CD4-positive, alpha-beta T cell (primary cell): ENCODE results near the gene MLEC. TPM values are rescaled to one million over a fixed set of nuclear protein-coding genes. Genes with fewer than 3 reads are reported as not detected.

Experiments
- ATAC-seq: fragments of 200-7000 bp; cut with Tn5 transposase; one replicate; pipeline ENCODE4 v1.10.0; 2022; ENCODE audit warnings: mild to moderate bottlenecking; ENCODE audit not compliant: poor library complexity
- CTCF ChIA-PET: fragments of 350-600 bp; sonication (Branson Sonifier 250); formaldehyde crosslinking; loops from one replicate; lab custom pipeline; 2021; ENCODE audit warnings: antibody characterized with exemption, inconsistent platforms; lab: Charles Lee
- POLR2A ChIA-PET: fragments of 350-600 bp; sonication (Branson Sonifier 250); formaldehyde crosslinking; loops from one replicate; lab custom pipeline; 2021; ENCODE audit warnings: antibody characterized with exemption, inconsistent platforms; lab: Charles Lee
- DNase-seq, 14 experiments: peaks; one replicate each; pipeline ENCODE4 v3.0.0-alpha.2; 2013 to 2020; ENCODE audit warnings: mixed read lengths in 2 of 14
- H3K27ac ChIP-seq, 2 donors: one replicate each; pipeline versions ENCODE4 v1.5.1 to v1.7.0; 2013; ENCODE audit warnings: low read length in 2 of 2, low read depth in 1 of 2, mild to moderate bottlenecking in 1 of 2
- H3K27me3 ChIP-seq, 2 experiments: 1 replicate in 1 of 2; 2 replicates in 1 of 2; pipeline versions ENCODE4 v1.6.1 to v1.7.0; 2013; ENCODE audit warnings: low read length in 2 of 2, control low read depth in 1 of 2, mild to moderate bottlenecking in 1 of 2, moderate library complexity in 1 of 2; ENCODE audit not compliant: insufficient read depth in 2 of 2, control insufficient read depth in 1 of 2
- H3K36me3 ChIP-seq: one replicate; pipeline ENCODE4 v1.6.1; 2013; ENCODE audit warnings: low read length, control low read depth; ENCODE audit not compliant: insufficient read depth
- H3K4me1 ChIP-seq: one replicate; pipeline ENCODE4 v1.6.1; 2013; ENCODE audit warnings: low read length, control low read depth; ENCODE audit not compliant: insufficient read depth
- H3K4me3 ChIP-seq: one replicate; pipeline ENCODE4 v1.5.1; 2013; ENCODE audit warnings: mild to moderate bottlenecking, low read length, moderate library complexity
- H3K9me3 ChIP-seq, 2 experiments: 1 replicate in 1 of 2; 2 replicates in 1 of 2; pipeline versions ENCODE4 v1.6.1 to v1.7.0; 2013; ENCODE audit warnings: low read length in 2 of 2, mild to moderate bottlenecking in 2 of 2, control low read depth in 1 of 2, moderate library complexity in 1 of 2; ENCODE audit not compliant: control insufficient read depth in 1 of 2, insufficient read depth in 1 of 2
- H3K27ac Mint-ChIP-seq: one replicate; pipeline ENCODE4 v1.8.0; 2020; ENCODE audit warnings: mixed read lengths
- H3K27me3 Mint-ChIP-seq: one replicate; pipeline ENCODE4 v1.8.0; 2021; ENCODE audit warnings: mixed read lengths
- H3K36me3 Mint-ChIP-seq: one replicate; pipeline ENCODE4 v1.8.0; 2021; ENCODE audit warnings: low read depth, mixed read lengths
- H3K4me1 Mint-ChIP-seq: one replicate; pipeline ENCODE4 v1.8.0; 2021; ENCODE audit warnings: low read depth, mixed read lengths
- H3K4me3 Mint-ChIP-seq: one replicate; pipeline ENCODE4 v1.8.0; 2020; ENCODE audit warnings: mild to moderate bottlenecking, mixed read lengths
- H3K9me3 Mint-ChIP-seq: one replicate; pipeline ENCODE4 v1.8.0; 2020; ENCODE audit warnings: mixed read lengths
- CTCF ChIP-seq: fragments of 200-600 bp; IDR thresholded peaks from one replicate; pipeline ENCODE4 v1.8.0; 2022; ENCODE audit warnings: antibody characterized with exemption, mild to moderate bottlenecking
- intact Hi-C, 2 experiments: fragments of 100-400 bp; cut with DNase I in 1 of 2; cut with micrococcal nuclease in 1 of 2; formaldehyde crosslinking; loops; one replicate each; pipeline versions ENCODE4 v1.15.1 to v1.9.0; 2023 to 2025; cut with DNase I, micrococcal nuclease
- total RNA-seq, 174 experiments: library from RNA in 2 of 174; stranded (reverse) in 2 of 174; gene quantifications; one replicate each; pipeline ENCODE4 v1.2.3 and lab custom pipeline; 2021 to 2026

The MLEC gene
- total RNA-seq, 2 experiments from 2014 or later, result 20.7 to 22.1 TPM

GRCh38 chr12:120722784-120723183 is 35.8 kb downstream of the MLEC start:
- TF ChIP-seq CTCF, result no peak
- H3K27me3 ChIP-seq, result no peaks in the 10 kb centered on the region
- no peaks in the 10 kb centered on the region for H3K9me3 ChIP-seq
- DNase-seq, result no peak
- H3K36me3 ChIP-seq, result peaks cover 49% of the 10 kb centered on the region
- H3K4me1 Mint-ChIP-seq, result peaks cover 17% of the 10 kb centered on the region
- H3K4me3 Mint-ChIP-seq, result no peak overlapping the region
- H3K27me3 Mint-ChIP-seq, result no peaks in the 10 kb centered on the region
- ChIA-PET POLR2A (no interaction called here), CTCF (no interaction called here)
- peaks cover 26% of the 10 kb centered on the region for H3K4me1 ChIP-seq
- no peak overlapping the region for H3K4me3 ChIP-seq
- no peak overlapping the region for H3K27ac Mint-ChIP-seq
- no peaks in the 10 kb centered on the region for H3K9me3 Mint-ChIP-seq
- no peak for ATAC-seq
- no peak overlapping the region for H3K27ac ChIP-seq
- intact Hi-C loops, result no loop called here
- H3K36me3 Mint-ChIP-seq, result peaks cover 60% of the 10 kb centered on the region

DNA sequence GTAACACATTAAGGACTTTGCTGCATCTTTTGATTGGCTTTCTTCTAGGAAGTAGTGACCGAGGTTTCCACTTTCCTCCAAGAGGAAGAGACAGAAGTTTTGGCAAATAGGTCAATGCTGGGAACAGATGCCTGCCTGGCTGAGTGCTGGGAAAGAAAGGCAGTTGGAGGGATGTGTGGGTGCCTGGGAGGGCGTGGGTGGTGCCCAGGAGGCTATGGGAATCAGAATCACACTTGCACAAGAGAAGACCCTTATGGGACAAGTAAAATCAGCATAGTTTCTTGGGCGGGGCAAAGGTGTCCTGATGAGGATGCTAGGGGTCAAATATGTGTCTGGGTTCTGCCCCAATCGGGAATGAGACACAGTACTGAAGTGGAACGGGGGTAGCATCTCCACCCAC is 37.8 kb downstream of the MLEC start:
- H3K36me3 Mint-ChIP-seq, result peaks cover 50% of the 10 kb centered on the region
- peaks cover 37% of the 10 kb centered on the region for H3K36me3 ChIP-seq
- CTCF ChIA-PET, result interaction anchor here (1.0 kb wide), 1 partner anchor 78 kb away, joined by 6 read pairs; no protein-coding TSS in a partner anchor
- POLR2A ChIA-PET, result interaction anchor here (1.1 to 1.4 kb wide), 4 partner anchors 14 to 432 kb away, joined by 3 to 6 read pairs (median 3); partner anchors contain the start of genes POP5, RNU4-1 and UNC119B
- no peaks in the 10 kb centered on the region for H3K9me3 ChIP-seq
- intact Hi-C loops, result loop anchor here (1.0 to 5.0 kb wide), 4 partner anchors 37 to 277 kb away; partner anchors contain the start of genes GATC (in 1 of the 2), MLEC (in 1 of the 2), POP5 (in 1 of the 2) and TRIAP1 (in 1 of the 2)
- no peaks in the 10 kb centered on the region for H3K27me3 Mint-ChIP-seq
- no peaks in the 10 kb centered on the region for H3K9me3 Mint-ChIP-seq
- peaks cover 28% of the 10 kb centered on the region for H3K4me1 ChIP-seq
- no peak overlapping the region for H3K4me3 ChIP-seq
- DNase-seq, result no peak
- H3K4me1 Mint-ChIP-seq, result peaks cover 21% of the 10 kb centered on the region
- H3K4me3 Mint-ChIP-seq, result peak overlapping the region; percentile 97
- no peak overlapping the region for H3K27ac ChIP-seq
- H3K27ac Mint-ChIP-seq, result peak overlapping the region; percentile 45
- ATAC-seq, result no peak
- no peaks in the 10 kb centered on the region for H3K27me3 ChIP-seq
- TF ChIP-seq CTCF, result no peak

DNA sequence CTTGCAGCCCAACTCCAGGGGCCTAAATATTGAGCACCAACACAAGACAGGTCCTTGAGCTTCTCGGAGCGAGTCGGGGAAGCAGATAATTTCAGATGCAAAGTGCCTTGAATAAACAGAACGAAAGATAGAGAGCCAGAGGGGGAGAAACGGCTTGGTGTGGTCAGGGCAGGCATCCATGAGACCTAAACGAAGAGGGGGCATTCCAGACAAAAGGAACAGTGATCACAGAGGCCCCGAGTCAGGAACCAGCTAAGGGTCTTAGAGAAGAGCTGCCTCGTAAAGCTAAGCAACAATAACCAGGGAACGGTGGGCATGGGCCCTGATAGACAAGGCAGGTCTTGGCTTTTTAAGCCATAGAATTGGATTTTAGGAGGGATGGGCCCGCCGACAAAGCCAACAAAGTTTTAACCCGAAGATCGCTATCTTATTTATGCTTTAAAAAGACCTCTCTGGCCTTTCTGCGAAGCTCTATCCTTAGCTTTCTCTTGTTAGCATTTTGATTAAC is 38.3 kb downstream of the MLEC start:
- no peak for ATAC-seq

More for the DNA sequence above, 38.3 kb downstream of the MLEC start:
- peaks cover 21% of the 10 kb centered on the region for H3K4me1 Mint-ChIP-seq
- ChIA-PET POLR2A (interaction anchor here (0.5 to 1.4 kb wide), 6 partner anchors 14 to 433 kb away, joined by 3 to 6 read pairs (median 3); partner anchors contain the start of genes MLEC, POP5, RNU4-1 and UNC119B), CTCF (interaction anchor here (0.9 to 1.0 kb wide), 2 partner anchors 76 to 78 kb away, joined by 3 to 6 read pairs; no protein-coding TSS in a partner anchor)
- Histone ChIP-seq H3K27ac (no peak overlapping the region), H3K4me3 (peak overlapping the region; percentile 75), H3K27me3 (no peaks in the 10 kb centered on the region), H3K4me1 (peaks cover 28% of the 10 kb centered on the region), H3K36me3 (peaks cover 34% of the 10 kb centered on the region), H3K9me3 (no peaks in the 10 kb centered on the region)
- H3K9me3 Mint-ChIP-seq, result no peaks in the 10 kb centered on the region
- intact Hi-C loops, result loop anchor here (1.0 to 5.0 kb wide), 4 partner anchors 38 to 278 kb away; partner anchors contain the start of genes GATC (in 1 of the 2), MLEC (in 1 of the 2), POP5 (in 1 of the 2) and TRIAP1 (in 1 of the 2)
- H3K27me3 Mint-ChIP-seq, result no peaks in the 10 kb centered on the region
- peaks cover 50% of the 10 kb centered on the region for H3K36me3 Mint-ChIP-seq
- peak overlapping the region; percentile 97 for H3K4me3 Mint-ChIP-seq
- TF ChIP-seq CTCF, result no peak
- peak overlapping the region; percentile 45 for H3K27ac Mint-ChIP-seq
- no peak for DNase-seq
